Stomach (tissue), 4 donors: Measurements from ENCODE around the gene BCAS3.
A peak's percentile ranks its signal among the peaks of the same experiment; 100 is the strongest.

Experiments
- EP300 ChIP-seq: sonication (generic); formaldehyde crosslinking; IDR thresholded peaks from one replicate; pipeline ENCODE4 v1.6.1; 2017; ENCODE audit warnings: antibody characterized with exemption
- POLR2A ChIP-seq, 4 donors: fragments of 450-650 bp; IDR thresholded peaks; one replicate each; pipeline ENCODE4 v1.6.1; 2016; ENCODE audit warnings: antibody characterized with exemption in 4 of 4, control low read depth in 2 of 4, mild to moderate bottlenecking in 1 of 4, moderate library complexity in 1 of 4
- POLR2AphosphoS5 ChIP-seq, 3 donors: sonication (generic); formaldehyde crosslinking; IDR thresholded peaks; one replicate each; pipeline ENCODE4 v1.6.1; 2016; ENCODE audit warnings: antibody characterized with exemption in 3 of 3
- TF ChIP-seq, protein P1 (sequence below), 7 experiments: fragments of 450-650 bp in 4 of 7; fragments of 200-600 bp in 3 of 7; sonication (generic) in 3 of 7; IDR thresholded peaks; one replicate each; pipeline ENCODE4 v1.5.1; 2016 to 2019; ENCODE audit warnings: antibody characterized with exemption in 7 of 7, control low read depth in 2 of 7, mild to moderate bottlenecking in 1 of 7

DNA sequence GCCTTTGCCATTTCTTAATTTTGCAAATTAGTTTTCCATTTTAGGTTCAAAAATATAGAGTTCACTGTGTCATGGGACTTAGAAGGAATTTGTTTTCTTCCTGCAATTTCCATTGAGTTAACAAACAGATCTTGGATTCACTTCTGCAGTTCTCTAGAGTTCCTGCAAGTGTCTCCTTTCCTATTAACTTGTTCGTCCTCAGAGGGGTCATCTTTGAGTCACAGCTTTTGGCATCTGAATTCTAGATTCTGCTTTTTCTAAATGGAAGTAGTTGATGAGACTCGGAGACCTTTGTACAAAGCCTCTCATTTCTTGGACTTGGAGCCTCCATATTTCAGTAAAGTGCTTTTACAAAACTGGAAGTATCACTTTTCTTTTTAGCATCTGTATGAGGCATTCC, 323.3 kb downstream of the BCAS3 start:
- TF ChIP-seq, protein P1, sequence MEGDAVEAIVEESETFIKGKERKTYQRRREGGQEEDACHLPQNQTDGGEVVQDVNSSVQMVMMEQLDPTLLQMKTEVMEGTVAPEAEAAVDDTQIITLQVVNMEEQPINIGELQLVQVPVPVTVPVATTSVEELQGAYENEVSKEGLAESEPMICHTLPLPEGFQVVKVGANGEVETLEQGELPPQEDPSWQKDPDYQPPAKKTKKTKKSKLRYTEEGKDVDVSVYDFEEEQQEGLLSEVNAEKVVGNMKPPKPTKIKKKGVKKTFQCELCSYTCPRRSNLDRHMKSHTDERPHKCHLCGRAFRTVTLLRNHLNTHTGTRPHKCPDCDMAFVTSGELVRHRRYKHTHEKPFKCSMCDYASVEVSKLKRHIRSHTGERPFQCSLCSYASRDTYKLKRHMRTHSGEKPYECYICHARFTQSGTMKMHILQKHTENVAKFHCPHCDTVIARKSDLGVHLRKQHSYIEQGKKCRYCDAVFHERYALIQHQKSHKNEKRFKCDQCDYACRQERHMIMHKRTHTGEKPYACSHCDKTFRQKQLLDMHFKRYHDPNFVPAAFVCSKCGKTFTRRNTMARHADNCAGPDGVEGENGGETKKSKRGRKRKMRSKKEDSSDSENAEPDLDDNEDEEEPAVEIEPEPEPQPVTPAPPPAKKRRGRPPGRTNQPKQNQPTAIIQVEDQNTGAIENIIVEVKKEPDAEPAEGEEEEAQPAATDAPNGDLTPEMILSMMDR (IDR thresholded peaks at IDR 0.05): peak in 1 of 7 experiments; percentile 18
- TF ChIP-seq EP300 (no peak), POLR2AphosphoS5 (IDR thresholded peaks at IDR 0.05) (no peak), POLR2A (IDR thresholded peaks at IDR 0.05) (no peak)
